Fibroblast of mammary gland (primary cell): ENCODE measurements around the gene NCK2.

Experiments used
- DNase-seq: peaks from one replicate; pipeline ENCODE4 v3.0.0-alpha.2; 2010; ENCODE audit warnings: low read depth
- H3K4me3 ChIP-seq: 2 replicates; pipeline ENCODE4 v1.5.1; 2011; ENCODE audit warnings: low read depth, mild to moderate bottlenecking, low read length, moderate library complexity; ENCODE audit not compliant: control insufficient read depth
- CTCF ChIP-seq: conservative IDR thresholded peaks from 2 replicates; pipeline ENCODE4 v1.5.1; 2011; ENCODE audit warnings: low read depth, low read length, inconsistent platforms; ENCODE audit not compliant: control insufficient read depth, insufficient read depth

The NCK2 gene

DNA sequence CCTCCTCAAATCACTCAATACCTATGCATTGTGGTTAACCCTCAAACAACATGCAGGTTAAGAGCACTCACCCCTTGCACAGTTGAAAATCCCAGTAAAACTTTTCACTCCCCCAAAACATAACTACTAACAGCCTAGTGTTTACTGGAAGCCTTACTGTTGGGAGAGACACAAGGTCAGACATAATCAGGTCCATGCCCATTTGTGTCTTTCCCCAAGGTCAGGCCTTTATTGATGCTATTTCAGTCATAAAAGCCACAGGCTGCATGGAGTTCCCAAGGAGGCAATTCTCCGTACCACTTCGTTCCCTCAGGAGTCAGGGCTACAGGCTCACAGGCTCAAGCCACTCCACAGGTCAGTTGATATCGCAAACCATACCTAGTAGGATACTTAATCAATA is 180.2 kb downstream of the NCK2 start:
- H3K4me3 ChIP-seq = no peak overlapping the region
- TF ChIP-seq CTCF = no peak
- DNase-seq = no peak

GRCh38 chr2:105925390-105925789 is 180.7 kb downstream of the NCK2 start:
- no peak for TF ChIP-seq CTCF
- DNase-seq = no peak
- H3K4me3 ChIP-seq = no peak overlapping the region

GRCh38 chr2:105926960-105927678 is 182.4 kb downstream of the NCK2 start:
- no peak for DNase-seq
- no peak for TF ChIP-seq CTCF
- H3K4me3 ChIP-seq = no peak overlapping the region

DNA sequence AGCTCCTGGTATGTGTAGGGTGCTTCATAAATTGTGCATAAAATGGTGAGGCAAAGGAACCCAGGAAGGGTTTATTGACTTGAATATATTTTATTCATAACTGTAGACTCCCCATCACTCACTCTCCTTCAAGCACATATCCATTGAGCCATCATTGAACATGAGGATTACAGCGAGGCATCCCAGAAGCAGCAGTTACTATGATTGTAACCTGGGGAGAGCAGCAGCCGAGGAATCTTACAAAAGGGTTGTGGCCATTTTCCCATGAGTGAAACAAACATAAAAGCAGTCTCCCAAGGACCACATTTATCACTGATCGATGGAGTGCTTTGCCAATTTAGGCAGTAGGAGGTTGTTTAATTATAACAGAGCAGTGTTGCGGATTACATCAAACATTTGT is 183.4 kb downstream of the NCK2 start:
- no peak overlapping the region for H3K4me3 ChIP-seq
- no peak for TF ChIP-seq CTCF
- DNase-seq = no peak

- DNase-seq = no peak
- H3K4me3 ChIP-seq = no peak overlapping the region
- no peak for TF ChIP-seq CTCF
These were observed 183.9 kb downstream of the NCK2 start for GRCh38 chr2:105928563-105928962.

DNA sequence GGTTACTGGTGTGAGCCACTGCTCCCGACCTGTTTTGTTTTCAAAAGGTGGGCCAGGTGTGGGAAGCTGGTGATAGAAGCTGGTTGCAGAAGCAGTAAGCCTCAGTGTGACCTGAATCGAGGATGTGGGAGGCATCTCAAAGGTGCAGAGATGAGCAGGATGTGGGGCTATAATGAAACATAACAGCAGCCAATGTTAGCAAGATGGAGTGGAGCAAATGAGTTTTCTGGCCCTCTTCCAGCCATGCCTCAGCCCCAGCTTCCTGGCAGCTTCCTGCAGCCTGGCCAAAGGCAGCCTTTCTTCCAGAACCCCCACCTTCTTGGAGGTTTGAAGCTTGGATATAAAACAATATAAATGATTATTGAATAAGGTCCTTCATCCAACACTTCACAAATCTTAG is 184.8 kb downstream of the NCK2 start:
- DNase-seq = peak; percentile 2
- H3K4me3 ChIP-seq = no peak overlapping the region
- no peak for TF ChIP-seq CTCF

- TF ChIP-seq CTCF = no peak
- H3K4me3 ChIP-seq = no peak overlapping the region
- DNase-seq = no peak
These were observed 187.9 kb downstream of the NCK2 start for GRCh38 chr2:105932582-105932981.
